ENCODE data around the gene ZBTB7C.

DNA sequence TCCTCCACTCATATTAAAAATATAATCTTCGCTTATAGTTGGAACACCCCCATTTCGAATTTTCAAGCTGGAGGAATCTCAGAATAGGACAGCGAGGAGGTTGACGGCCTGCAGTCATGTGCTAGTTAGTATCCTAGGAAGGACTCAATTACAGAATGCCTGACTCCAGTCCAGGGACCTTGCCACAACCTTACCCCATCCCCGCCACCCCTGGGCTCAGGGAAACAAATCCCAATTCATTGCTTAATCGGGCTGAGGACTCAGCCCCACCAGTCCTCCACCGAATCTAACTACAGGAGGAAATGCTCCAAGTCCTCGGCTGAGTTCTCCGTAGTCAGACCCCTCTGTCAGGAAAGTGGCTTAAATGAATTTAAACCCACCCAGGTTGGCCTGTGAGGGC, 31.7 kb upstream of the ZBTB7C start:
- TF ChIP-seq, protein P1, sequence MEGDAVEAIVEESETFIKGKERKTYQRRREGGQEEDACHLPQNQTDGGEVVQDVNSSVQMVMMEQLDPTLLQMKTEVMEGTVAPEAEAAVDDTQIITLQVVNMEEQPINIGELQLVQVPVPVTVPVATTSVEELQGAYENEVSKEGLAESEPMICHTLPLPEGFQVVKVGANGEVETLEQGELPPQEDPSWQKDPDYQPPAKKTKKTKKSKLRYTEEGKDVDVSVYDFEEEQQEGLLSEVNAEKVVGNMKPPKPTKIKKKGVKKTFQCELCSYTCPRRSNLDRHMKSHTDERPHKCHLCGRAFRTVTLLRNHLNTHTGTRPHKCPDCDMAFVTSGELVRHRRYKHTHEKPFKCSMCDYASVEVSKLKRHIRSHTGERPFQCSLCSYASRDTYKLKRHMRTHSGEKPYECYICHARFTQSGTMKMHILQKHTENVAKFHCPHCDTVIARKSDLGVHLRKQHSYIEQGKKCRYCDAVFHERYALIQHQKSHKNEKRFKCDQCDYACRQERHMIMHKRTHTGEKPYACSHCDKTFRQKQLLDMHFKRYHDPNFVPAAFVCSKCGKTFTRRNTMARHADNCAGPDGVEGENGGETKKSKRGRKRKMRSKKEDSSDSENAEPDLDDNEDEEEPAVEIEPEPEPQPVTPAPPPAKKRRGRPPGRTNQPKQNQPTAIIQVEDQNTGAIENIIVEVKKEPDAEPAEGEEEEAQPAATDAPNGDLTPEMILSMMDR (IDR thresholded peaks at IDR 0.05; ENCODE audit: borderline replicate concordance, extremely low read depth, low read length, poor library complexity, severe bottlenecking) = no peak
- TF ChIP-seq EZH2 (IDR thresholded peaks at IDR 0.05; ENCODE audit: borderline replicate concordance, low read depth, low read length, severe bottlenecking) = no peak
